ENCODE data around the gene ADCY3. TPM values are rescaled to one million over a fixed set of nuclear protein-coding genes. Genes with fewer than 3 reads are reported as not detected.

The ADCY3 gene
- polyA plus RNA-seq, 3 donors: 19.9 to 26.4 (median 20.0) TPM

- DNase-seq (ENCODE audit: extremely low read depth in 1 of 11, low read depth in 9 of 11, low spot score in 4 of 11): no peak
Observed at GRCh38 chr2:24825883-24826772, 93.9 kb downstream of the ADCY3 start.

- no peak for DNase-seq (ENCODE audit: extremely low read depth in 1 of 11, low read depth in 9 of 11, low spot score in 4 of 11)
Observed at GRCh38 chr2:24824966-24825882, 94.8 kb downstream of the ADCY3 start.

- DNase-seq (ENCODE audit: extremely low read depth in 1 of 11, low read depth in 9 of 11, low spot score in 4 of 11): no peak
Observed at GRCh38 chr2:24824071-24824588, 95.9 kb downstream of the ADCY3 start.

- DNase-seq (ENCODE audit: extremely low read depth in 1 of 11, low read depth in 9 of 11, low spot score in 4 of 11): no peak
Observed at GRCh38 chr2:24822049-24822706, 97.9 kb downstream of the ADCY3 start.

GRCh38 chr2:24821433-24821891, 98.6 kb downstream of the ADCY3 start:
- DNase-seq (ENCODE audit: extremely low read depth in 1 of 11, low read depth in 9 of 11, low spot score in 4 of 11): no peak

- DNase-seq (ENCODE audit: extremely low read depth in 1 of 11, low read depth in 9 of 11, low spot score in 4 of 11): no peak
Observed at GRCh38 chr2:24820598-24821432, 99.2 kb downstream of the ADCY3 start.

- no peak for DNase-seq (ENCODE audit: extremely low read depth in 1 of 11, low read depth in 9 of 11, low spot score in 4 of 11)
Observed at GRCh38 chr2:24820175-24820513, 99.9 kb downstream of the ADCY3 start.

- no peak for DNase-seq (ENCODE audit: extremely low read depth in 1 of 11, low read depth in 9 of 11, low spot score in 4 of 11)
Observed at GRCh38 chr2:24819442-24820174, 100.4 kb downstream of the ADCY3 start.

- DNase-seq (ENCODE audit: extremely low read depth in 1 of 11, low read depth in 9 of 11, low spot score in 4 of 11): no peak
Observed at GRCh38 chr2:24818721-24819167, 101.3 kb downstream of the ADCY3 start.

- DNase-seq (ENCODE audit: extremely low read depth in 1 of 11, low read depth in 9 of 11, low spot score in 4 of 11): no peak
Observed at GRCh38 chr2:24816884-24817283, 103.2 kb downstream of the ADCY3 start.

- no peak for DNase-seq (ENCODE audit: extremely low read depth in 1 of 11, low read depth in 9 of 11, low spot score in 4 of 11)
Observed at GRCh38 chr2:24816404-24816803, 103.6 kb downstream of the ADCY3 start.

- no peak for DNase-seq (ENCODE audit: extremely low read depth in 1 of 11, low read depth in 9 of 11, low spot score in 4 of 11)
Observed at GRCh38 chr2:24815171-24815570, 104.9 kb downstream of the ADCY3 start.

- no peak for DNase-seq (ENCODE audit: extremely low read depth in 1 of 11, low read depth in 9 of 11, low spot score in 4 of 11)
Observed at GRCh38 chr2:24814516-24814915, 105.5 kb downstream of the ADCY3 start.

GRCh38 chr2:24813691-24814137, 106.3 kb downstream of the ADCY3 start:
- DNase-seq (ENCODE audit: extremely low read depth in 1 of 11, low read depth in 9 of 11, low spot score in 4 of 11): no peak

- no peak for DNase-seq (ENCODE audit: extremely low read depth in 1 of 11, low read depth in 9 of 11, low spot score in 4 of 11)
Observed at GRCh38 chr2:24809316-24810007, 110.6 kb downstream of the ADCY3 start.

GRCh38 chr2:24806661-24807036, 113.4 kb downstream of the ADCY3 start:
- no peak for DNase-seq (ENCODE audit: extremely low read depth in 1 of 11, low read depth in 9 of 11, low spot score in 4 of 11)

Measured in renal cortex interstitium (tissue), 11 donors.